ENCODE data around the gene SMC5. TPM values are rescaled to one million over a fixed set of nuclear protein-coding genes. Genes with fewer than 3 reads are reported as not detected.

SMC5 gene
- total and polyA plus RNA-seq, 4 donors = 5.6 to 70.8 (median 10.3) TPM

DNA sequence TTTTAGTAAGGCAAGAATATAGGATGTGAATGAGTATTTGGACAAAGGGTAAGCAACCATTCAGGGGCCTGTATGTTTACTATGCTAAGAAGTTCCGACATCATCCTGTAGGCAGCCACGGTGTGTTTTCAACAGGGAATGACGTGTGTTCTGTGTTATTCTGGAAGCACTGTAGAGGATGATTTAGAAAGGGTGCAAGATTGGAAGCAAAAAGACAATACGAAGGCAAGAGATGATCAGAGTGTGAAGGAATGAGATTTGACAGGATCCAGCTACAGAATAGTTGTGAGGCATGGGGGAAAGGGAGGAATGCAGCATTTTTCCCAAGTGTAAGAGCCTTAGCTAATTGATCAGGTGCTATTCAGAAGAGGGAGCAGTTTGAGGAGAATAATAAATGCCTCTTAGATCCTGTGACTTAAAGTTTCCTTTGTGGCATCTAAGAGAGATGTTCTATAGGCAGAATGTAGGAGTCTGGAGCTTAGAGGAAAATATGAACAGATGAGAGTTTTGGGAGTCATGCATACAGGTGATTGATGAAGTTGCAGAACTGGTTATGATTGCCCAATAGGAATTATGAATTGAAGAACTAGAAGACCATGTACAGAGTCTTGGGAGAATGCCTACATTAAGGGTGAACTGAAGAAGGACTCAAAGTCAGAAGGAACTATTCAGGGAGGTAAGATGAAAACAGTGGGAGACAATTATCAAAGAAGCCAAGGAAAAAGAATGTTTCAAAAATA lies 2.5 kb downstream of the SMC5 start (continued):
- TF ChIP-seq, protein P1, sequence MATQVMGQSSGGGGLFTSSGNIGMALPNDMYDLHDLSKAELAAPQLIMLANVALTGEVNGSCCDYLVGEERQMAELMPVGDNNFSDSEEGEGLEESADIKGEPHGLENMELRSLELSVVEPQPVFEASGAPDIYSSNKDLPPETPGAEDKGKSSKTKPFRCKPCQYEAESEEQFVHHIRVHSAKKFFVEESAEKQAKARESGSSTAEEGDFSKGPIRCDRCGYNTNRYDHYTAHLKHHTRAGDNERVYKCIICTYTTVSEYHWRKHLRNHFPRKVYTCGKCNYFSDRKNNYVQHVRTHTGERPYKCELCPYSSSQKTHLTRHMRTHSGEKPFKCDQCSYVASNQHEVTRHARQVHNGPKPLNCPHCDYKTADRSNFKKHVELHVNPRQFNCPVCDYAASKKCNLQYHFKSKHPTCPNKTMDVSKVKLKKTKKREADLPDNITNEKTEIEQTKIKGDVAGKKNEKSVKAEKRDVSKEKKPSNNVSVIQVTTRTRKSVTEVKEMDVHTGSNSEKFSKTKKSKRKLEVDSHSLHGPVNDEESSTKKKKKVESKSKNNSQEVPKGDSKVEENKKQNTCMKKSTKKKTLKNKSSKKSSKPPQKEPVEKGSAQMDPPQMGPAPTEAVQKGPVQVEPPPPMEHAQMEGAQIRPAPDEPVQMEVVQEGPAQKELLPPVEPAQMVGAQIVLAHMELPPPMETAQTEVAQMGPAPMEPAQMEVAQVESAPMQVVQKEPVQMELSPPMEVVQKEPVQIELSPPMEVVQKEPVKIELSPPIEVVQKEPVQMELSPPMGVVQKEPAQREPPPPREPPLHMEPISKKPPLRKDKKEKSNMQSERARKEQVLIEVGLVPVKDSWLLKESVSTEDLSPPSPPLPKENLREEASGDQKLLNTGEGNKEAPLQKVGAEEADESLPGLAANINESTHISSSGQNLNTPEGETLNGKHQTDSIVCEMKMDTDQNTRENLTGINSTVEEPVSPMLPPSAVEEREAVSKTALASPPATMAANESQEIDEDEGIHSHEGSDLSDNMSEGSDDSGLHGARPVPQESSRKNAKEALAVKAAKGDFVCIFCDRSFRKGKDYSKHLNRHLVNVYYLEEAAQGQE (IDR thresholded peaks at IDR 0.05) = no peak
- TF ChIP-seq GABPA (IDR thresholded peaks at IDR 0.05 in 1 of 2, conservative IDR thresholded peaks at IDR 0.05 in 1 of 2) = no peak
- TF ChIP-seq NR2F2 (IDR thresholded peaks at IDR 0.05) = no peak
- TF ChIP-seq SP1 (IDR thresholded peaks at IDR 0.05) = no peak
- TF ChIP-seq RAD21 (IDR thresholded peaks at IDR 0.05) = no peak
- TF ChIP-seq FOXA1 (IDR thresholded peaks at IDR 0.05) = no peak

GRCh38 chr9:70262366-70262765 lies 3.6 kb downstream of the SMC5 start:
- H3K27me3 ChIP-seq (ENCODE audit: control insufficient read depth in 4 of 4, insufficient read depth in 4 of 4, low read length in 3 of 4) = no peaks in the 10 kb centered on the region
- H3K4me1 ChIP-seq (ENCODE audit: control insufficient read depth in 4 of 4, insufficient read depth in 4 of 4, low read length in 3 of 4) = peaks cover 4 to 22% (median 13%) of the 10 kb centered on the region in 4 donors
- no peaks in the 10 kb centered on the region for H3K9me3 ChIP-seq (ENCODE audit: control insufficient read depth in 4 of 4, low read length in 3 of 4)
- no peak overlapping the region for H3K9ac ChIP-seq (ENCODE audit: low read depth in 1 of 2, low read length in 2 of 2)
- WGBS = 91% methylated on average over 2 of the region's 2 CpGs
- DNase-seq (ENCODE audit: low spot score) = no peak
- H3K4me3 ChIP-seq (ENCODE audit: low read depth in 1 of 3, low read length in 3 of 3) = no peak overlapping the region
- TF ChIP-seq RAD21 (IDR thresholded peaks at IDR 0.05) = no peak
- no peak for TF ChIP-seq SP1 (IDR thresholded peaks at IDR 0.05)
- TF ChIP-seq, protein P1 (IDR thresholded peaks at IDR 0.05) = no peak
- TF ChIP-seq NR2F2 (IDR thresholded peaks at IDR 0.05) = no peak
- TF ChIP-seq HNF4G (IDR thresholded peaks at IDR 0.05) = no peak
- no peak for TF ChIP-seq EGR1 (IDR thresholded peaks at IDR 0.05; ENCODE audit: low read depth in 2 of 2)
- no peak for TF ChIP-seq HNF4A (conservative IDR thresholded peaks at IDR 0.05)
- TF ChIP-seq, protein P2, sequence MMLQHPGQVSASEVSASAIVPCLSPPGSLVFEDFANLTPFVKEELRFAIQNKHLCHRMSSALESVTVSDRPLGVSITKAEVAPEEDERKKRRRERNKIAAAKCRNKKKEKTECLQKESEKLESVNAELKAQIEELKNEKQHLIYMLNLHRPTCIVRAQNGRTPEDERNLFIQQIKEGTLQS (IDR thresholded peaks at IDR 0.05) = no peak
- no peak for TF ChIP-seq JUND (IDR thresholded peaks at IDR 0.05)
- no peak for TF ChIP-seq FOXA2 (IDR thresholded peaks at IDR 0.05)
- TF ChIP-seq GABPA (IDR thresholded peaks at IDR 0.05 in 1 of 2, conservative IDR thresholded peaks at IDR 0.05 in 1 of 2) = no peak
- TF ChIP-seq YY1 (IDR thresholded peaks at IDR 0.05) = no peak
- TF ChIP-seq FOXA1 (IDR thresholded peaks at IDR 0.05) = no peak
- TF ChIP-seq CTCF (IDR thresholded peaks at IDR 0.05; ENCODE audit: low read depth, low read length, missing input control) = no peak
- TF ChIP-seq TAF1 (conservative IDR thresholded peaks at IDR 0.05) = no peak
- TF ChIP-seq MAX (IDR thresholded peaks at IDR 0.05) = no peak
- TF ChIP-seq RXRA (IDR thresholded peaks at IDR 0.05) = no peak
- no peak for TF ChIP-seq ZBTB33 (IDR thresholded peaks at IDR 0.05)
- H3K36me3 ChIP-seq (ENCODE audit: control insufficient read depth in 4 of 4, insufficient read depth in 3 of 4, low read depth in 1 of 4, low read length in 3 of 4) = peaks cover 0 to 22% (median 14%) of the 10 kb centered on the region in 4 donors
- H3K27ac ChIP-seq (ENCODE audit: low read depth in 1 of 2, low read length in 2 of 2) = no peak overlapping the region

Measured in liver (tissue), 9 donors.